SK-N-SH treated with all-trans-retinoic acid at 6 μM for 48 hours (cell line): ENCODE results near the gene SCMH1.
"Not testable (repeated sequence)": the region's sequence is repeated elsewhere in the genome, so short reads cannot be mapped to it uniquely, and the experiment has no call there.

Source experiments
- ATAC-seq: fragments of 200-7000 bp; cut with Tn5 transposase; 3 replicates; pipeline ENCODE4 v1.9.1; 2020; ENCODE audit warnings: mild to moderate bottlenecking, moderate library complexity
- ARNTL ChIP-seq: fragments of 450-650 bp; formaldehyde crosslinking; IDR thresholded peaks from 2 replicates; pipeline ENCODE4 v1.5.0; 2020; ENCODE audit warnings: low read depth, mild to moderate bottlenecking, moderate library complexity, borderline replicate concordance
- BACH2 ChIP-seq: fragments of 250-450 bp; sonication (Bioruptor Pico); IDR thresholded peaks from 2 replicates; pipeline ENCODE4 v1.9.0; 2021; ENCODE audit warnings: mild to moderate bottlenecking, borderline replicate concordance
- CSDC2 ChIP-seq: fragments of 250-450 bp; sonication (Bioruptor Pico); IDR thresholded peaks from 2 replicates; pipeline ENCODE4 v1.5.0; 2020; ENCODE audit warnings: mild to moderate bottlenecking, moderate library complexity
- ESRRG ChIP-seq: fragments of 250-450 bp; sonication (Bioruptor Pico); IDR thresholded peaks from 2 replicates; pipeline ENCODE4 v1.6.1; 2021; ENCODE audit warnings: mild to moderate bottlenecking
- GLIS3 ChIP-seq: fragments of 250-450 bp; sonication (Bioruptor Pico); IDR thresholded peaks from 2 replicates; pipeline ENCODE4 v1.5.0; 2020; ENCODE audit warnings: mild to moderate bottlenecking, moderate library complexity
- ISL1 ChIP-seq: fragments of 250-450 bp; sonication (Bioruptor Pico); IDR thresholded peaks from 2 replicates; pipeline ENCODE4 v2.1.2; 2022; ENCODE audit warnings: mild to moderate bottlenecking, moderate library complexity
- OSR1 ChIP-seq: fragments of 250-450 bp; sonication (Bioruptor Pico); IDR thresholded peaks from 2 replicates; pipeline ENCODE4 v1.8.0; 2022; ENCODE audit warnings: moderate library complexity, mild to moderate bottlenecking, inconsistent platforms
- PPARA ChIP-seq: fragments of 250-450 bp; sonication (Bioruptor Pico); IDR thresholded peaks from 2 replicates; pipeline ENCODE4 v1.5.0; 2020; ENCODE audit warnings: mild to moderate bottlenecking, borderline replicate concordance
- RARB ChIP-seq: fragments of 250-450 bp; sonication (Bioruptor Pico); IDR thresholded peaks from 2 replicates; pipeline ENCODE4 v1.8.0; 2021; ENCODE audit warnings: mild to moderate bottlenecking, moderate library complexity
- SNAI2 ChIP-seq: fragments of 250-450 bp; sonication (Bioruptor Pico); IDR thresholded peaks from 2 replicates; pipeline ENCODE4 v1.5.0; 2020; ENCODE audit warnings: mild to moderate bottlenecking, moderate library complexity
- TCF4 ChIP-seq: fragments of 250-450 bp; sonication (Bioruptor Pico); IDR thresholded peaks from 2 replicates; pipeline ENCODE4 v1.8.0; 2021; ENCODE audit warnings: mild to moderate bottlenecking, moderate library complexity, borderline replicate concordance
- TOX ChIP-seq: fragments of 250-450 bp; sonication (Bioruptor Pico); IDR thresholded peaks from 2 replicates; pipeline ENCODE4 v1.8.0; 2021; ENCODE audit warnings: mild to moderate bottlenecking, moderate library complexity, borderline replicate concordance
- ZFP3 ChIP-seq: fragments of 250-450 bp; sonication (Bioruptor Pico); IDR thresholded peaks from 2 replicates; pipeline ENCODE4 v1.5.0; 2020; ENCODE audit warnings: mild to moderate bottlenecking, moderate library complexity
- ZFP30 ChIP-seq: fragments of 450-650 bp; formaldehyde crosslinking; IDR thresholded peaks from 2 replicates; pipeline ENCODE4 v1.5.0; 2022; ENCODE audit warnings: mild to moderate bottlenecking, moderate library complexity
- ZNF565 ChIP-seq: fragments of 450-650 bp; formaldehyde crosslinking; conservative IDR thresholded peaks from 2 replicates; pipeline ENCODE4 v1.5.0; 2020; ENCODE audit warnings: low read depth, mild to moderate bottlenecking, moderate library complexity
- ZNF70 ChIP-seq: fragments of 450-650 bp; formaldehyde crosslinking; IDR thresholded peaks from 2 replicates; pipeline ENCODE4 v1.5.0; 2020; ENCODE audit warnings: mild to moderate bottlenecking, moderate library complexity
- ZNF8 ChIP-seq: fragments of 450-650 bp; formaldehyde crosslinking; IDR thresholded peaks from 2 replicates; pipeline ENCODE4 v1.5.0; 2020; ENCODE audit warnings: mild to moderate bottlenecking, moderate library complexity
- TF ChIP-seq, protein P1 (sequence below): fragments of 250-450 bp; sonication (Bioruptor Pico); IDR thresholded peaks from 2 replicates; pipeline ENCODE4 v1.8.0; 2020; ENCODE audit warnings: mild to moderate bottlenecking, moderate library complexity, borderline replicate concordance
- TF ChIP-seq, protein P2 (sequence below): fragments of 250-450 bp; sonication (Bioruptor Pico); IDR thresholded peaks from 2 replicates; pipeline ENCODE4 v1.8.0; 2021; ENCODE audit warnings: low read depth, mild to moderate bottlenecking, moderate library complexity, borderline replicate concordance
- TF ChIP-seq, protein P3 (sequence below): fragments of 250-450 bp; sonication (Bioruptor Pico); IDR thresholded peaks from 2 replicates; pipeline ENCODE4 v1.5.0; 2020; ENCODE audit warnings: mild to moderate bottlenecking, moderate library complexity
- TF ChIP-seq, protein P4 (sequence below): fragments of 250-450 bp; sonication (Bioruptor Pico); IDR thresholded peaks from 2 replicates; pipeline ENCODE4 v1.5.1; 2021; ENCODE audit warnings: mild to moderate bottlenecking, moderate library complexity

SCMH1 gene

DNA sequence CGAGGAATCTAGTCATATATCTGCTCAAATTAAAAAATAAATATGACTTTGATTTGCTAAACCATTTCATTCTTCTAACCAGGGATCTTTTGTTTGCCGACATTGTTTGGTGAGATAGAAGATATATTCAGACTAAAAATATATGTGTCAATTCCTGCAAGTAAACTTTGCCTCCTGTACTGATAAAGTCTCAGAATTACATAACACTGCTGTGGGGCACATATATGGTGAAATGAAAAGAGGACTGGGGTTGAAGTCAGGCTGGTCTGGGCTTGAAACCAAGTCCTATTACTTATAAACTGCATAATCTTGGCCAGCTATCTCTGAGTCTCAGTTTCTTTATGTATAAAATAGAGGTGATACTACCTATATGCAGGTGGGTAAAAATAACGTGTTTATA lies 9.8 kb downstream of the SCMH1 start:
- TF ChIP-seq ZNF8 (CRISPR knock-in tag) (no peak), ZNF70 (CRISPR knock-in tag) (no peak), PPARA (CRISPR knock-in tag) (no peak), CSDC2 (CRISPR knock-in tag) (no peak), ARNTL (CRISPR knock-in tag) (no peak)
- ATAC-seq, result no peak

DNA sequence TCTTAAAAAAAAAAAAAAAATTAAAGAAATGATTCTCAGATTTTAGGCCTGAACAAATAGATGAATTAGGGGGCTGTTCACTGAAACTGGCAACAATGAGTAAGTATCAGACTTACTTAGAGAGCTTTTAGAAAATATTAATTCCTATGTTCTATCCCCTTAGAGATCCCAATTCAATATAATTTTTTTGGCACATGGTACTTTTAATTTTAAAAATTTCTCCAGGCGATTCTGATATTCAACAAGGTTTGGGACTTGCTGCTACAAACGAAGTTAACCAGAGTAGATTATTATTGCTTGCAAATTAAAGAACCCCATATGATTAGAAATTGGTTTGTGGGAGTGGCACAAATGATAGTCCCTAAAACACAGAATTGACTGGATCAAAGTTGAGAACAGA lies 11.4 kb downstream of the SCMH1 start:
- TF ChIP-seq TOX (CRISPR knock-in tag) (no peak), ISL1 (CRISPR knock-in tag) (no peak), GLIS3 (CRISPR knock-in tag) (no peak), PPARA (CRISPR knock-in tag) (no peak), CSDC2 (CRISPR knock-in tag) (no peak)
- TF ChIP-seq, protein P1, sequence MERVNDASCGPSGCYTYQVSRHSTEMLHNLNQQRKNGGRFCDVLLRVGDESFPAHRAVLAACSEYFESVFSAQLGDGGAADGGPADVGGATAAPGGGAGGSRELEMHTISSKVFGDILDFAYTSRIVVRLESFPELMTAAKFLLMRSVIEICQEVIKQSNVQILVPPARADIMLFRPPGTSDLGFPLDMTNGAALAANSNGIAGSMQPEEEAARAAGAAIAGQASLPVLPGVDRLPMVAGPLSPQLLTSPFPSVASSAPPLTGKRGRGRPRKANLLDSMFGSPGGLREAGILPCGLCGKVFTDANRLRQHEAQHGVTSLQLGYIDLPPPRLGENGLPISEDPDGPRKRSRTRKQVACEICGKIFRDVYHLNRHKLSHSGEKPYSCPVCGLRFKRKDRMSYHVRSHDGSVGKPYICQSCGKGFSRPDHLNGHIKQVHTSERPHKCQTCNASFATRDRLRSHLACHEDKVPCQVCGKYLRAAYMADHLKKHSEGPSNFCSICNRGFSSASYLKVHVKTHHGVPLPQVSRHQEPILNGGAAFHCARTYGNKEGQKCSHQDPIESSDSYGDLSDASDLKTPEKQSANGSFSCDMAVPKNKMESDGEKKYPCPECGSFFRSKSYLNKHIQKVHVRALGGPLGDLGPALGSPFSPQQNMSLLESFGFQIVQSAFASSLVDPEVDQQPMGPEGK (CRISPR knock-in tag), result no peak
- no peak for ATAC-seq

DNA sequence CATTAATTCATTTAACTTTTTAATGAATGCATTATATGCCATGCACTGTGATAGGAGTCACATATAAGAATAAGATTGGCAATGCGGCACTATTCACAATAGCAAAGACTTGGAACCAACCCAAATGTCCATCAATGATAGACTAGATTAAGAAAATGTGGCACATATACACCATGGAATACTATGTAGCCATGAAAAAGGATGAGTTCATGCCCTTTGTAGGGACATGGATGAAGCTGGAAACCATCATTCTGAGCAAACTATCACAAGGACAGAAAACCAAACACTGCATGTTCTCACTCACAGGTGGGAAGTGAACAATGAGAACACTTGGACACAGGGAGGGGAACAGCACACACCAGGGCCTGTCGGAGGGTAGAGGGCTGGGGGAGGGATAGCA lies 12.9 kb downstream of the SCMH1 start:
- ATAC-seq, result not testable (repeated sequence)

DNA sequence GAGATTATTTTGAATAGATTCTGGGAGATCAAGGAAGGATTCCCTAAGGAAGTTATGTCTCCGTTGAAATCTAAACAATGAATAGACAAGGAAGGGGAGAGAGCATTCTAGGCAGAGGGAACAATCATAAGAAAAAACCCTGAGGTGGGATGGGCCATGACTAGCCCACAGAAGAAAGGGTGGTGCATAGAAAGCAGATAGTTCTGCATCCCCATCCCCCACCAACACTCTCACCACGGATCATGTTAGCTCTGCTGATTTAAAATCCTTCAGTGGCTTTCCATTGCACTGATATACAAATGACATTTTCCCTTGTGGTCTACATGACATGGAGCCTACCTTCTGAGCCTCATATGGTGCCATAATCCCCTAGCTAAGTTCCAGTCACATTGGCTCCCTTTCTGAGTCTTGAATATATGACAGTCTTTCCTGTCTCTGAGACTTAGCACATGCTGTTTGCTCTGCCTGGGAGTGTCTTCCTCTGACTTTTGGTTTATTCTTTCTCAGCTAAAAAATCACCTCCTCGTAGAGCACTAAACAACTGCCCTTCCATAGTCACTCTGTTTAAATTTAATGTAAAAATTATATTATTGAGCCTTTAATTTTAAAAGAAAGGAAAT lies 15.2 kb downstream of the SCMH1 start:
- TF ChIP-seq RARB (CRISPR knock-in tag) (no peak), ZFP30 (CRISPR knock-in tag) (no peak), SNAI2 (no peak), TCF4 (CRISPR knock-in tag) (no peak), ZNF70 (CRISPR knock-in tag) (no peak), BACH2 (no peak), CSDC2 (CRISPR knock-in tag) (no peak), ISL1 (CRISPR knock-in tag) (no peak), ZNF565 (CRISPR knock-in tag) (no peak)
- TF ChIP-seq, protein P2, sequence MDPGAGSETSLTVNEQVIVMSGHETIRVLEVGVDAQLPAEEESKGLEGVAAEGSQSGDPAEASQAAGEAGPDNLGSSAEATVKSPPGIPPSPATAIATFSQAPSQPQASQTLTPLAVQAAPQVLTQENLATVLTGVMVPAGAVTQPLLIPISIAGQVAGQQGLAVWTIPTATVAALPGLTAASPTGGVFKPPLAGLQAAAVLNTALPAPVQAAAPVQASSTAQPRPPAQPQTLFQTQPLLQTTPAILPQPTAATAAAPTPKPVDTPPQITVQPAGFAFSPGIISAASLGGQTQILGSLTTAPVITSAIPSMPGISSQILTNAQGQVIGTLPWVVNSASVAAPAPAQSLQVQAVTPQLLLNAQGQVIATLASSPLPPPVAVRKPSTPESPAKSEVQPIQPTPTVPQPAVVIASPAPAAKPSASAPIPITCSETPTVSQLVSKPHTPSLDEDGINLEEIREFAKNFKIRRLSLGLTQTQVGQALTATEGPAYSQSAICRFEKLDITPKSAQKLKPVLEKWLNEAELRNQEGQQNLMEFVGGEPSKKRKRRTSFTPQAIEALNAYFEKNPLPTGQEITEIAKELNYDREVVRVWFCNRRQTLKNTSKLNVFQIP (CRISPR knock-in tag), result no peak
- TF ChIP-seq, protein P1 (CRISPR knock-in tag), result no peak
- TF ChIP-seq, protein P3, sequence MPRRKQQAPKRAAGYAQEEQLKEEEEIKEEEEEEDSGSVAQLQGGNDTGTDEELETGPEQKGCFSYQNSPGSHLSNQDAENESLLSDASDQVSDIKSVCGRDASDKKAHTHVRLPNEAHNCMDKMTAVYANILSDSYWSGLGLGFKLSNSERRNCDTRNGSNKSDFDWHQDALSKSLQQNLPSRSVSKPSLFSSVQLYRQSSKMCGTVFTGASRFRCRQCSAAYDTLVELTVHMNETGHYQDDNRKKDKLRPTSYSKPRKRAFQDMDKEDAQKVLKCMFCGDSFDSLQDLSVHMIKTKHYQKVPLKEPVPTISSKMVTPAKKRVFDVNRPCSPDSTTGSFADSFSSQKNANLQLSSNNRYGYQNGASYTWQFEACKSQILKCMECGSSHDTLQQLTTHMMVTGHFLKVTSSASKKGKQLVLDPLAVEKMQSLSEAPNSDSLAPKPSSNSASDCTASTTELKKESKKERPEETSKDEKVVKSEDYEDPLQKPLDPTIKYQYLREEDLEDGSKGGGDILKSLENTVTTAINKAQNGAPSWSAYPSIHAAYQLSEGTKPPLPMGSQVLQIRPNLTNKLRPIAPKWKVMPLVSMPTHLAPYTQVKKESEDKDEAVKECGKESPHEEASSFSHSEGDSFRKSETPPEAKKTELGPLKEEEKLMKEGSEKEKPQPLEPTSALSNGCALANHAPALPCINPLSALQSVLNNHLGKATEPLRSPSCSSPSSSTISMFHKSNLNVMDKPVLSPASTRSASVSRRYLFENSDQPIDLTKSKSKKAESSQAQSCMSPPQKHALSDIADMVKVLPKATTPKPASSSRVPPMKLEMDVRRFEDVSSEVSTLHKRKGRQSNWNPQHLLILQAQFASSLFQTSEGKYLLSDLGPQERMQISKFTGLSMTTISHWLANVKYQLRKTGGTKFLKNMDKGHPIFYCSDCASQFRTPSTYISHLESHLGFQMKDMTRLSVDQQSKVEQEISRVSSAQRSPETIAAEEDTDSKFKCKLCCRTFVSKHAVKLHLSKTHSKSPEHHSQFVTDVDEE, result no peak
- ATAC-seq, result no peak

DNA sequence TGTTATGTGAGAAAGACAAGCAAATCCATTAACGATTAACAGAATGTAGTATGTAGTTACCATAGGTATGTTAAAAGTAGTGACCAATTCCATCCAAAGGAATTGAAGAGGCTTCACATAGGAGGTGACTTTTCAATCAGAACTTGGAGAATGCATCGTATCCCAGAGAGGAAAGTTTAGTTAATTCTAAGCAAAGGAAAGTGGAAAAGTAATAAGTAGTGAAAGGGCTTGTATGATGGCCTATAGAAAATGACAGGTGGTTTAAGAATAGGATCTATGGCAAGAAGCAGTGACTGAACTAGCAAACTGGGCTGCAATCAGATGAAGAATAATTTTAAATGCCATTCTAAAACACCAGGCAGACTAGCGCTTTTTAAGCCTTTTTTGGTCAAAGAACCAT lies 16.6 kb downstream of the SCMH1 start:
- ATAC-seq, result no peak
- TF ChIP-seq CSDC2 (CRISPR knock-in tag), result no peak
- no peak for TF ChIP-seq ZFP3 (CRISPR knock-in tag)
- TF ChIP-seq TCF4 (CRISPR knock-in tag), result no peak
- TF ChIP-seq, protein P3, result no peak
- no peak for TF ChIP-seq RARB (CRISPR knock-in tag)
- TF ChIP-seq ESRRG (CRISPR knock-in tag), result no peak
- no peak for TF ChIP-seq GLIS3 (CRISPR knock-in tag)
- TF ChIP-seq, protein P4, sequence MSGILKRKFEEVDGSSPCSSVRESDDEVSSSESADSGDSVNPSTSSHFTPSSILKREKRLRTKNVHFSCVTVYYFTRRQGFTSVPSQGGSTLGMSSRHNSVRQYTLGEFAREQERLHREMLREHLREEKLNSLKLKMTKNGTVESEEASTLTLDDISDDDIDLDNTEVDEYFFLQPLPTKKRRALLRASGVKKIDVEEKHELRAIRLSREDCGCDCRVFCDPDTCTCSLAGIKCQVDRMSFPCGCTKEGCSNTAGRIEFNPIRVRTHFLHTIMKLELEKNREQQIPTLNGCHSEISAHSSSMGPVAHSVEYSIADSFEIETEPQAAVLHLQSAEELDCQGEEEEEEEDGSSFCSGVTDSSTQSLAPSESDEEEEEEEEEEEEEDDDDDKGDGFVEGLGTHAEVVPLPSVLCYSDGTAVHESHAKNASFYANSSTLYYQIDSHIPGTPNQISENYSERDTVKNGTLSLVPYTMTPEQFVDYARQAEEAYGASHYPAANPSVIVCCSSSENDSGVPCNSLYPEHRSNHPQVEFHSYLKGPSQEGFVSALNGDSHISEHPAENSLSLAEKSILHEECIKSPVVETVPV, result no peak
- TF ChIP-seq OSR1 (CRISPR knock-in tag), result no peak
- no peak for TF ChIP-seq PPARA (CRISPR knock-in tag)
